Mesendoderm (in vitro differentiated cells): ENCODE results near the gene ANKRD31.

Experiments
- DNase-seq: peaks from one replicate; pipeline ENCODE4 v3.0.0; 2013
- H2AK5ac ChIP-seq: 2 replicates; pipeline ENCODE4 v1.6.1; 2013; ENCODE audit warnings: low read length, inconsistent platforms
- H2BK120ac ChIP-seq: 2 replicates; pipeline ENCODE4 v1.6.1; 2013; ENCODE audit warnings: low read depth, mild to moderate bottlenecking, low read length, moderate library complexity, mixed read lengths
- H2BK15ac ChIP-seq: replicated peaks from 2 replicates; pipeline ENCODE4 v1.6.1; 2013; ENCODE audit warnings: low read depth, mild to moderate bottlenecking, moderate library complexity
- H2BK5ac ChIP-seq: 2 replicates; pipeline ENCODE4 v1.6.1; 2013; ENCODE audit warnings: low read length, inconsistent platforms
- H3K18ac ChIP-seq: 2 replicates; pipeline ENCODE4 v1.6.1; 2013; ENCODE audit warnings: mild to moderate bottlenecking, low read length, mixed read lengths
- H3K23ac ChIP-seq: one replicate; pipeline ENCODE4 v1.6.1; 2013; ENCODE audit warnings: low read length
- H3K27ac ChIP-seq: 2 replicates; pipeline ENCODE4 v1.5.1; 2013; ENCODE audit warnings: low read depth, mild to moderate bottlenecking, inconsistent platforms, low read length, moderate library complexity
- H3K27me3 ChIP-seq: 2 replicates; pipeline ENCODE4 v1.6.1; 2013; ENCODE audit warnings: low read length, control low read depth, mild to moderate bottlenecking, inconsistent platforms; ENCODE audit not compliant: insufficient read depth, poor library complexity
- H3K36me3 ChIP-seq: 2 replicates; pipeline ENCODE4 v1.6.1; 2013; ENCODE audit warnings: low read length, inconsistent platforms; ENCODE audit not compliant: control insufficient read depth, insufficient read depth
- H3K4ac ChIP-seq: one replicate; pipeline ENCODE4 v1.6.1; 2013; ENCODE audit warnings: low read depth, mild to moderate bottlenecking, low read length, moderate library complexity
- H3K4me1 ChIP-seq: 2 replicates; pipeline ENCODE4 v1.6.1; 2013; ENCODE audit warnings: low read depth, low read length, inconsistent platforms; ENCODE audit not compliant: control insufficient read depth
- H3K4me2 ChIP-seq: 2 replicates; pipeline ENCODE4 v1.6.1; 2013; ENCODE audit warnings: low read length
- H3K4me3 ChIP-seq: 2 replicates; pipeline ENCODE4 v1.5.1; 2013; ENCODE audit warnings: mild to moderate bottlenecking, low read length
- H3K56ac ChIP-seq: one replicate; pipeline ENCODE4 v1.6.1; 2013; ENCODE audit warnings: low read length
- H3K79me1 ChIP-seq: 2 replicates; pipeline ENCODE4 v1.6.1; 2013; ENCODE audit warnings: low read length, inconsistent platforms
- H3K79me2 ChIP-seq: 2 replicates; pipeline ENCODE4 v1.6.1; 2013; ENCODE audit warnings: mild to moderate bottlenecking, low read length; ENCODE audit not compliant: control insufficient read depth, insufficient read depth
- H3K9ac ChIP-seq: 2 replicates; pipeline ENCODE4 v1.6.1; 2013; ENCODE audit warnings: low read length, inconsistent platforms
- H4K5ac ChIP-seq: one replicate; pipeline ENCODE4 v1.6.1; 2013; ENCODE audit warnings: low read length
- H4K8ac ChIP-seq: one replicate; pipeline ENCODE4 v1.6.1; 2013; ENCODE audit warnings: low read depth, mild to moderate bottlenecking, control low read depth, low read length, moderate library complexity
- WGBS: extraction: QIAGEN DNeasy Blood & Tissue Kit; methylation state at CpG from one replicate; pipeline ENCODE4 v1.1.7; 2013; ENCODE audit warnings: low lambda C conversion rate, missing lambda C conversion rate; ENCODE audit not compliant: insufficient coverage; ENCODE audit errors: extremely low coverage; 5-methylcytosine and 5-hydroxymethylcytosine counted together

ANKRD31 gene

GRCh38 chr5:75047356-75047755 lies 189.3 kb downstream of the ANKRD31 start:
- no peaks in the 10 kb centered on the region for H3K27me3 ChIP-seq
- H2AK5ac ChIP-seq, result no peak overlapping the region
- H3K4me3 ChIP-seq, result no peak overlapping the region
- H3K79me2 ChIP-seq, result peaks cover 29% of the 10 kb centered on the region
- no peak overlapping the region for H3K9ac ChIP-seq
- H3K36me3 ChIP-seq, result peaks cover 1% of the 10 kb centered on the region
- H3K18ac ChIP-seq, result no peak overlapping the region
- H4K8ac ChIP-seq, result no peak overlapping the region
- H3K4me2 ChIP-seq, result no peak overlapping the region
- H3K56ac ChIP-seq, result no peak overlapping the region
- H3K27ac ChIP-seq, result no peak overlapping the region
- no peak for DNase-seq
- H3K23ac ChIP-seq, result no peak overlapping the region
- no peak overlapping the region for H4K5ac ChIP-seq
- H3K79me1 ChIP-seq, result peaks cover 3% of the 10 kb centered on the region
- H3K4me1 ChIP-seq, result peaks cover 11% of the 10 kb centered on the region
- no peak overlapping the region for H3K4ac ChIP-seq
- no peak overlapping the region for H2BK15ac ChIP-seq
- H2BK5ac ChIP-seq, result no peak overlapping the region
- H2BK120ac ChIP-seq, result no peak overlapping the region

- no peak overlapping the region for H3K27ac ChIP-seq
- no peak overlapping the region for H2BK5ac ChIP-seq
- H3K9ac ChIP-seq, result no peak overlapping the region
- no peak overlapping the region for H2BK120ac ChIP-seq
- no peak for DNase-seq
- H3K36me3 ChIP-seq, result peaks cover 1% of the 10 kb centered on the region
- no peak overlapping the region for H4K5ac ChIP-seq
- H3K4me1 ChIP-seq, result peaks cover 11% of the 10 kb centered on the region
- H3K79me2 ChIP-seq, result peaks cover 25% of the 10 kb centered on the region
- H3K4me2 ChIP-seq, result no peak overlapping the region
- no peak overlapping the region for H3K18ac ChIP-seq
- no CpG with 5 or more reads among the region's 10 CpGs for WGBS
- H3K4ac ChIP-seq, result no peak overlapping the region
- no peak overlapping the region for H2AK5ac ChIP-seq
- H4K8ac ChIP-seq, result no peak overlapping the region
- no peak overlapping the region for H3K23ac ChIP-seq
- H3K56ac ChIP-seq, result no peak overlapping the region
- H2BK15ac ChIP-seq, result no peak overlapping the region
- H3K4me3 ChIP-seq, result no peak overlapping the region
- H3K27me3 ChIP-seq, result no peaks in the 10 kb centered on the region
- H3K79me1 ChIP-seq, result peaks cover 3% of the 10 kb centered on the region
Observed at GRCh38 chr5:75046366-75047142, 190.1 kb downstream of the ANKRD31 start.

DNA sequence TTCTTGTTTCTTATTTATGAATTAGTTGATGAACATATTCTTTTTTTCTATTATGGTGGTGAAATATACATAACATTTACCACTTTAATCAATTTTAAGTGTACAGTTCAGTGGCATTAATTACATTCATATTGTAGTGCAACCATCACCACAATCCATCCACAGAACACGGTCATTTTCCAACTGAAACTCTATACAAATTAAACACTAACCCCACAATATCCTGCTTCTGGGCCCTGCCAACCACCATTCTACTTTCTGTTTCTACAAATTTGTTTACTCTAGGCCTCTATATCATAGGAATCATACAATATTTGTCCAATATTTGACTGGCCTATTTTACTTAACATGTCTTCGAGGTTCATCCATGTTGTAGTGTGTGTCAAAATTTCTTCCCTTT lies 191.6 kb downstream of the ANKRD31 start:
- Histone ChIP-seq H3K79me1 (peaks cover 3% of the 10 kb centered on the region), H4K5ac (no peak overlapping the region), H3K4me2 (no peak overlapping the region), H3K18ac (no peak overlapping the region), H2BK5ac (no peak overlapping the region), H3K36me3 (peaks cover 1% of the 10 kb centered on the region), H2AK5ac (no peak overlapping the region), H2BK15ac (no peak overlapping the region), H3K27me3 (no peaks in the 10 kb centered on the region), H3K4me1 (peaks cover 2% of the 10 kb centered on the region), H3K79me2 (peaks cover 13% of the 10 kb centered on the region), H2BK120ac (no peak overlapping the region), H3K4ac (no peak overlapping the region), H3K23ac (no peak overlapping the region), H4K8ac (no peak overlapping the region), H3K27ac (no peak overlapping the region), H3K4me3 (no peak overlapping the region), H3K9ac (no peak overlapping the region), H3K56ac (no peak overlapping the region)
- WGBS, result 100% methylated on average over 1 of the region's 2 CpGs
- no peak for DNase-seq

DNA sequence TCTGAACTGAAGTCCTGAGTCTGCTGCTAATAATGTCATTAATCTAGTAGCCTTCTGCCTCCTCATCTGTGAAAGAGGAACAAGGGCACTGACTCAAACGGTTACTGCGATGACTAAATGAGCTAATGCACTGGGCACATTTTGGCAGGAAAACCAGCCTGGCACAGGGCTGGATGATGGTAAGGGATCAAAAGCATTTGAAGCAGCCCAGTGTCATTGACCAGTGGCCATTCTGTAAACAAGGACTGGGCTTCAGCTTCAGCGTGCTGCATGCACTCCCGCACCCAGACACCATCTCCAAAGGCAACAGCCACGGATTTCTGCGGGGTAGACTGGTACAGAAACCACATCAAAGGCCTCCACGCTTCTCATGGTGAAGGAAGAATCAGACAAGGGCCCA lies 192.3 kb downstream of the ANKRD31 start:
- no peaks in the 10 kb centered on the region for H3K79me1 ChIP-seq
- H3K36me3 ChIP-seq, result peaks cover 1% of the 10 kb centered on the region
- peaks cover 8% of the 10 kb centered on the region for H3K79me2 ChIP-seq
- H3K23ac ChIP-seq, result no peak overlapping the region
- no peak overlapping the region for H3K18ac ChIP-seq
- no peak overlapping the region for H3K4ac ChIP-seq
- H3K56ac ChIP-seq, result no peak overlapping the region
- H3K4me3 ChIP-seq, result no peak overlapping the region
- no peak overlapping the region for H3K4me2 ChIP-seq
- no peak overlapping the region for H4K5ac ChIP-seq
- no peak overlapping the region for H2BK15ac ChIP-seq
- no peak overlapping the region for H3K9ac ChIP-seq
- H3K27ac ChIP-seq, result no peak overlapping the region
- DNase-seq, result no peak
- no peak overlapping the region for H2BK5ac ChIP-seq
- no peak overlapping the region for H2BK120ac ChIP-seq
- no peak overlapping the region for H2AK5ac ChIP-seq
- no peaks in the 10 kb centered on the region for H3K27me3 ChIP-seq
- no peaks in the 10 kb centered on the region for H3K4me1 ChIP-seq
- H4K8ac ChIP-seq, result no peak overlapping the region
- WGBS, result no CpG with 5 or more reads among the region's 7 CpGs

GRCh38 chr5:75043633-75044264 lies 192.9 kb downstream of the ANKRD31 start:
- no peak overlapping the region for H3K56ac ChIP-seq
- no peak overlapping the region for H2BK120ac ChIP-seq
- H2BK5ac ChIP-seq, result no peak overlapping the region
- H3K79me2 ChIP-seq, result peaks cover 8% of the 10 kb centered on the region
- no peaks in the 10 kb centered on the region for H3K27me3 ChIP-seq
- no peak overlapping the region for H4K5ac ChIP-seq
- no peak overlapping the region for H3K18ac ChIP-seq
- H3K23ac ChIP-seq, result no peak overlapping the region
- no peaks in the 10 kb centered on the region for H3K79me1 ChIP-seq
- no peak overlapping the region for H4K8ac ChIP-seq
- H2BK15ac ChIP-seq, result no peak overlapping the region
- no peak overlapping the region for H3K9ac ChIP-seq
- no peak overlapping the region for H3K27ac ChIP-seq
- peaks cover 1% of the 10 kb centered on the region for H3K36me3 ChIP-seq
- H3K4me1 ChIP-seq, result no peaks in the 10 kb centered on the region
- H2AK5ac ChIP-seq, result no peak overlapping the region
- no peak overlapping the region for H3K4me3 ChIP-seq
- H3K4ac ChIP-seq, result no peak overlapping the region
- no peak for DNase-seq
- H3K4me2 ChIP-seq, result no peak overlapping the region
- WGBS, result no CpG with 5 or more reads among the region's 7 CpGs
